ENCODE measurements around the gene JAZF1.
A peak's percentile ranks its signal among the peaks of the same experiment; 100 is the strongest.
"Not testable (repeated sequence)": the region's sequence is repeated elsewhere in the genome, so short reads cannot be mapped to it uniquely, and the experiment has no call there.

JAZF1 gene

DNA sequence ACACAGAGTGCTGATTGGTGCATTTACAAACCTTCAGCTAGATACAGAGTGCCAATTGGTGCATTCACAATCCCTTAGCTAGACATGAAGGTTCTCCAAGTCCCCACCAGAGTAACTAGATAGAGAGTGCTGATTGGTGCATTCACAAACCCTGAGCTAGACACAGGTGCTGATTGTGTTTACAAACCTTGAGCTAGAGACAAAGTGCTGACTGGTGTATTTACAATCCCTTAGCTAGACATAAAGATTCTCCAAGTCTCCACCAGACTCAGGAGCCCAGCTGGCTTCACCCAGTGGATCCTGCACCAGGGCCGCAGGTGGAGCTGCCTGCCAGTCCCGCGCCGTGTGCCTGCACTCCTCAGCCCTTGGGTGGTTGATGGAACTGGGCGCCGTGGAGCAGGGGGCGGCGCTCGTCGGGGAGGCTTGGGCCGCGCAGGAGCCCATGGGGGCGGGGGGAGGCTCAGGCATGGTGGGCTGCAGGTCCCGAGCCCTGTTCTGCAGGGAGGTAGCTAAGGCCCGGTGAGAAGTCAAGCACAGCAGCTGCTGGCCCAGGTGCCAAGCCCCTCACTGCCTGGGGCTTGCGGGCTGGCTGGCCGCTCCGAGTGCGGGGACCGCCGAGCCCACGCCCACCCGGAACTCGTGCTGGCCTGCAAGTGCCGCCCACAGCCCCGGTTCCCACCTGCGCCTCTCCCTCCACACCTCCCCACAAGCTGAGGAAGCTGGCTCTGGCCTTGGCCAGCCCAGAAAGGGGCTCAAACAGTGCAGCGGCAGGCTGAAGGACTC lies 323.7 kb downstream of the JAZF1 start:
- DNase-seq = not testable (repeated sequence)

DNA sequence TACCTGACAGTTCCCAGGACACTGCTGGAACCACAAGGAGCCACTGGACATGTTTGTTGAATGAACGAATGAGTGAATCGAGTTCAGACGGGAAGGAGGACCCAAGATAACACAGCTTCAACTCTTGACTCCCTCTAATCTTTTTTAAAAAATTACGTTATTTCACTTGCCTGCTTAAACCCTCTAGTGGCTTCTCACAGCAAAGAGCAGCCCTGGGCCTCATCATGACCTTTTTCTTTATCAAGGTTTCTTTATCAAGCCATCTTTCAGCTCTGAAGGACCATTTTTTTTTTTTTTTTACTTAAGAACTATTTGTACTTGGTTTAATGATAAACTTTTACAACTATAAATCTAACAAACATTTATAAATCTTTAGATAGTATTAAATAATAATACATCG lies 330.1 kb downstream of the JAZF1 start:
- no peak for DNase-seq

DNA sequence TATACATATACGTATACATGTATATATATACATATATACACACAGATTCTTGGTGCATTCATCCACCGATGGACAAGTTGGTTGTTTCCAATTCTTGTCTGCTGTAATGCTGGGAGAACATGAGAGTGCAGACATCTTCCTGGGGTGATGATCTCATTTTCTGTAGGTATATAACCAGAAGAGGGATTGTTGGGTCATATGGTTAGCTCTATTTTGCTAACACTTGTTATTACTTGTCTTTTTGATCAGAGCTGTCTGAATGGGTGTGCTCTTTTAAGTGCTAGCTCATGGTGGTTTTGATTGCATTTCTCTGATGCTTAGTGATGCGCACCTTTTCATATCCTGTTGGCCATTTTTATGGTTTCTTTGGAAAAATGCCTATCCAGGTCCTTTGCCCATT lies 334.2 kb downstream of the JAZF1 start:
- DNase-seq = no peak

DNA sequence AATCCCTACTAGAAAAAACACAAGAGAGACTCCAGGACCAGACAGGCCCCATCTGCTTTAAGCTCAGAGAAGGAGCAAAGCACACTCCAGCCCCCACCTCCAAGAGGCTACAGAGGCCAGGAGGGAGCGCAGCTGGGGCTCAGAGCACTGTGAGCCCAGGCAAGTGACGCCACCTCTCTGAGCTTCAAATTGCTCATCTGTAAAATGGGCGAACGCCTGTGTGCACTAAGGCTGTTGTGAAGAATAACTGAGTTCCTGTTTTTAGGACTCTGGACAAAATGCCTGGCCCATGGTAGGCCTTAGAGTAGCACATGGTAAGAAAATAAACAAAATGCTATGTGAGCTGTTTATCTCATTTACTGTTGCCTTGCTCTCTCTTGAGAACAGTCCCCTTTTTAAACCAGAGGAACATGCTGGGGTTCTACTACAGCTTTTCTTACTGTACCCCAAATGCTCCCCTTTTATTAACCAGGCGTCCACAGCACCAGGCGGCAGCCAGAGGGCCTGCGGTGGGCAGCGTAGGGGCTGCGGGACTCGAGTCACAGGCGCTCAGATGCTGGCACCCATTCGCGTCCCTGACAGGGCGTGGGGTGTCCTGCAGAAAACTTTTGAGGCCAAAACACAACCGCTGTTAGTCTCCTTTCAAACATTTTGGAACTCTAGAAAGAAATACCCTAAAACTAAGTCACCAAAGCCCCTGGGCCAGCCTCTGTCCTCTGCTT lies 336.9 kb downstream of the JAZF1 start:
- DNase-seq = no peak

DNA sequence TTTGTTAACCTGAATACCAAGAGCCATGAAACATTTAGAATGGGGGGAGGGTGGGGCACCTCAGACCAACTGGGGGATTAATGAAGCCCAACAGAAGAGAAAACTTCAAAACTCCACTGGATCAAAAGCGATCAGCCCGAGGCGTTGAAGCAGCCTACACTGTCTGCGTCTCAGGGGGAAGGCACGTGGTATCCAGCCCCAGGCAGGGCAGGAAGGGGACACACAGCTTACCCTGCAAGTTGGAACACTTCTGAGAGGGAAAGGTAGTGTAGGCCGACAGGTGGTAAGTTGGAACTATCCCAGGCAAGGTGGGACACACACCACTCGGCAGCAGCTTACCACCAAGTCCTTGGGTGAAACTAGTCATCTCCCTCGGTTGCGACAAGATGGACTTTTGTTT lies 337.7 kb downstream of the JAZF1 start:
- DNase-seq = no peak

DNA sequence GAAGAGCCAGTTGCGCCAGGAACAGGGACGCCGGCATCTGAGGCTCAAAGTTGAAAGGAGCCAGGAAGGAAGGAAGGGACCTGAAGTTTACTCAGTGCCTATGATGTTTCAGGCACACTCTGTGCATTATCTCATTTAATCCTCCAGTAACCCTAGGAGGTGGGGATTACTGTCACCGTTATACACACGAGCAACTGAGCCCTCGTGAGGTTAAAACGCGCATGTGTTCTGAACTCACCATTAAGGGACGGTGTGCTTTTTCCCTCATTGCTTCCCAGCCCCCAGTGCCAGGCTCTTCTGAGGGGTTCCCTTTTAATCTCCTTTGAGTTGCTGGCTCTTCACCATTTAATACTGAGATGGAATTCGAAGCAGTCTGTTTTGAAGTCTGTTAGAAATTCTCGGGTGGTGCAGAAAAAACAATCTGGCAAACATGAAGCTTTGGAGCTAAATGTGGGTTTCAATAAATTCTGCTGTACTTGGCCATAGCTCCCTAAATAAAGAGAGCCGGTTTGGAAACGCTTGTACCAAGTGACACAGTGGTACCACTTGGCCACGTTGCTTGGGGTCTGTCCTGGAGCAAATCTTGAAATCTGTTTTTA lies 338.4 kb downstream of the JAZF1 start:
- no peak for DNase-seq

DNA sequence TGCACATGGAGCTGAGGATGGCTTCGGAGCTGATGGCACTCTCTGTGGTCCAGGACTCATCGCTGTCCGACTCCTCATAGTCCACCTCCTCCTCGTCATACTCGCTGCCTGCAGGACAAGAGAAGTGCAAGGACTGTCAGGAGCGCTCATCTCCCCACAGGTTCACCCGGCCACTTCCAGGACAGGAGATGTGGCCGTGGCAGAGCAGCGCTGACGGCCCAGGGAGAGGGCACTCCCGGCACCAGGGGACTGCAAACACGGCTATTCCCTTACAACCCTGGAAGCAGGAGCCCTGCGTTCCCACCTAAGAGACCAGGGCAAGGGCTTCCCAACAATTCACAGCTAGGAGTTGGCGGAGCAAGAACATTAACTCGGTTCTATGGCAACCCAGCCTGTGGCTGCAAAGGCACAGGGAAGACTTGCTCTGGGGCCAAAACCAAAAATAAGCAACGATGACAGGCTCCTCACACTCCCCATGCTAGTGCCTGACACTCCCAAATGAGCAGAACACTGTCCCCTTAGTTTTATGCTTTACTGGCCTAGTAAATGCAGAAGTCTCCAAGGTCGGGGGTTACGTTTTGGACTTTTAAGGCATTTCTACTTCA lies 339.7 kb downstream of the JAZF1 start:
- no peak for DNase-seq

DNA sequence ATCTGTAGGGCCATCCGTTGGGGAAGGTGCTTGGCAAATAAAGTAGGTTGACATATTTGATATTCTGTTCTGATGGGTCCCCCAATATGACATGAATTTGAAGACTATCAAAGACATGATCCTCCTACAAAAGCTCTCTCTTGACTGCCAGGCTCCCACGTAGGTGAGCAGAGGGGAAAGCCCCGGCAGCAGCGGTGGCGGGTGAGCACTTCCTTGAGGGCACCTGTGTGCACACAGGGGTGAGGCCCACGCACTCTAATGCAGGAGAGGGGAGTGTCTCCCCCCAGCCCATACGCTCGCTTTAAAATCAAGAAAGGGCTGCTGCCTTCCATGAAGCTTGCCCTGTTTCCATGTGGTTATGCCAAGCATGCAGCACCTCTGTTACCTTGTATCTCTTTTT lies 340.3 kb downstream of the JAZF1 start:
- peak; percentile 48 for DNase-seq

DNA sequence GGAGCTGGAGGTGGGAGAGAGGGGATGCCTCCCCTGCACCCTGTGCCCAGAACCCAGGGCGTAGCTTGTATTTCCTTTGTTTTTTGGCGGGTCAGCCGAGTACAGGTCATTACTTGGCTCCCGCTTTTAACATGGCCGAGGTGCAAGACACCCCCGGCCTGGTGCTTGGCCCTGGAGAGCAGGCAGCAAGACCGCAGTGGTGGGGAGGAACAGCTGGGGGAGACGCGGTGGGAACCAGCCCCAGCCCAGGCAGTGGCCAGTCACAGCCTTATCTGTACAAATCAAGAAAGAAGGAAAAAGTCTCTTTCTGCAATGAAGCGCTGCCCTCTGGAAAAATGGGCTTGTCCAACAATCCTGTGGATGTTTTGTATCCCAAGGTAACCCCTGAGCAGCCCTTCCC lies 341.5 kb downstream of the JAZF1 start:
- DNase-seq = no peak

DNA sequence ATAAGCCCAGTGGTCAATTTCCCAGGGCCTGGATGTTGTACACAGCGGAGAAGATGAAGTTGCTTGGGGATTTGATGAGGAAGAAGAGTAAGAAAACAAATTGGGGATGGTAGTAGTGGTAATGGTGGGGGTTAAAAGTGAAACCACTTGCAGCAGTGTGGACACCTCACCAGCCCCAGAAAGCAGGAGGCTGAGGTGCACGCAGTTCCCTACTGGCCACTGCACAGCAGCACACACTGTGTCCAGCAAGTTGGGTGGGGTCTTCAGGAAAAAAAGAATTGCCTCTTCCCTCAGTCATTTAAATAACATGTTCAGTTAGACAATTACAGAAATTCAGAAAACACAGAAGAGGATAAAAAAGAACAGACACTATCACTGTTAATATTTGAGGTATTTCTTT lies 344.1 kb downstream of the JAZF1 start:
- DNase-seq = no peak

DNA sequence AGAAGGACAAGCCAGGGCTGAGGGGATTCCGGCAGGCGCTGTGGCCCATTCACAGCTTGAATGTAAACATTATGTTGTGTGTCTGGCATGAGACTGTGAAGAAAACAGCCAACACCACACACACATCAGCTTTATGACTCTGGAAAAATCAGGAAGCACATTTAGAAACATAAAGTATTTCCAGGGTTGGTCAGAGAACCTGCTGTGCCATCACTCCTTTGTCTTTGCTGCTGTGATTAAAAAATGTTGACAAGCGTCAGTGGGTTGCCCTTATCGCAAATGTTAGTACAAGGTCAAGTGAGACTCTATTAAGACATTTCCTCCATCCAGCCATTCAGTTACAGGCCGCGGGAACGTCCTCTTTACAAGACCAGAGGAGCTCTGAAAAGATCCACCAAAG lies 345.2 kb downstream of the JAZF1 start:
- DNase-seq = no peak

DNA sequence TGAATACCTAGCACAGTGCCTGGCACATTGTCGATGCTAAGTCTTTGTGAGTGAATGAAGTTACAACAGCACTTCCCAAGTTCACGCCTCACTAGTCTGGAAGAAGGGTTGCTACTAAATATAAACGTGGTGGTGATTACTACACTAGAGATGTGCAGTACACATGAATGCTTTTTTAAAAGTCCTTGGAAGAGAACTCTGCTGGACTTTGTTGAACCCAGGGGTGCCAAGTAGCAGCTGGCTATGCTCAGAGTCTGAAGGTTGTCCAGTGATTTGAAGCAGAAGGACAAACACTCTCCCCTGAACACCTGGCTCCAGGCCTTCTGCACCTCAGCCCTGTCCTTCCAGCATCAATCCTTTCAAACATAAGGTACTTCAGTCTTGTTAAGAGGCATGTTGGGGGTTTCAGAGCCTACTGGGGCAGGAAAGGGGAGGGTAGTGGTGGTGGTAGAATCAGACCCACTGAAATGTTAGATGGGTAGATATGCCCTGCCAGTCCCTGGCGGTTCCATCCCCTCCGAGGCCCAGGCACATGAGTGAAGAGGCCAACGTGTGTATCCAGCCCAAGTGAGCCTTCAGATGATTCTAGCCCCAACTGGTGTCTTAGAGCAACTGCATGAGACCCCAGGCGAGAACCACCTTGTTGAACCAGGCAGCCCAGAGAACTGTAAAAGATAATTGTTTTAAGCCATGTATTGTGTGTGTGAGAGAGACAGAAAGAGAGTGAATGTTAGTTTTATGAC lies 346.2 kb downstream of the JAZF1 start:
- DNase-seq = no peak

DNA sequence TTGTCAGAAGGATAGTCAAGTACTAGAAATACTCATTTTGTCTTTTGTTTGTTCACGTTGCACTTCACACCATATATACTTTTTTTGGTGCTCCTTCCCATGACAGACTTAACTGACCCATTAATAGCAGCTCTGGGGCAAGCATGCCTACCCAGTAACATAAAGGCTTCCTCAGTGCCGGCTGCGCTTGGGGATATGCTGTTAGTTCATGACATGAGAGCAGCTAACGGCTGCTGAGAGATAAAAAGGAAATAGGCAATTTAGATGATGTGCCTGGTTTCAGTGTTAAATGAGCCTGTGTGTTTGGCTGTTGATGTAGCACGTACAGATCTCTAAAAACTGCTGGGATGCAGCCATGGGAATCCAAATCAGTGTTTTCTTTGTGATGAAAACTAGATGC lies 354.2 kb downstream of the JAZF1 start:
- DNase-seq = no peak

DNA sequence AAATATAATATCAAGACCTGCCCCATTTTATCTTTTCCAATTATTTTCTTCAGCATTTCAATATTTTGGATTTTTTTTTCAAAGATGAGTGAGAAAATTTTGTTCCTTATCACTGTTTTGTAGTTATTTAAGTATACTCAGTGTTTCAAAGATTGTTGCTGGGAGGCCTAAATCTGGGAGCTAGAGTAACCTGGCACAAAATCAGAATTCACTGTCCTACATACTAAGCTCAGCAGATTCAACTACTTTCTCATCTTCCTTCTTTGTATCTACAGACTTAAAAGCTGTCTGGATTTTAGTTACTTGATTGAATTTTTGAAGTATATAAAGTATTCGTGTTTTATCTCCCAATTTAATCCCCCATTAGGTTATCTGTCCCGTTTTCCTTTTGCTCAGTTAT lies 354.7 kb downstream of the JAZF1 start:
- DNase-seq = no peak

DNA sequence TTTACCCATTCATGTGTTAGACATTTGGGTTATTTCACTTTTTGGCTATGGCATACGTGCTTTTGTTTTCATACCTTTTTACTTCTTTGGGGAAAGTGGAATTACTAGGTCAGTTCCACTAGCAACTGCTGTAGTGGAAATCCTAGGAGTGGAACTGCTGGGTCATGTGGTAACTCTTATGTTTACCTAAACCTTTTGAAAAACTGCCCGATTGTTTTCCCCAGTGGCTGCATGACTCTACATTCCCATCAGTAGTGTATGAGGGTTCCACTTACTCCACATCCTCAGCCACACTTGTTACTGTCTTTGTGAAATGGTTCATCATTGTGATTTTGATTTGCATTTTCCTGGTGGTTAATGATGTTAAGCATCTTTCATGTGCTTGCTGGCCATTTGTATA lies 358.4 kb downstream of the JAZF1 start:
- DNase-seq = no peak

DNA sequence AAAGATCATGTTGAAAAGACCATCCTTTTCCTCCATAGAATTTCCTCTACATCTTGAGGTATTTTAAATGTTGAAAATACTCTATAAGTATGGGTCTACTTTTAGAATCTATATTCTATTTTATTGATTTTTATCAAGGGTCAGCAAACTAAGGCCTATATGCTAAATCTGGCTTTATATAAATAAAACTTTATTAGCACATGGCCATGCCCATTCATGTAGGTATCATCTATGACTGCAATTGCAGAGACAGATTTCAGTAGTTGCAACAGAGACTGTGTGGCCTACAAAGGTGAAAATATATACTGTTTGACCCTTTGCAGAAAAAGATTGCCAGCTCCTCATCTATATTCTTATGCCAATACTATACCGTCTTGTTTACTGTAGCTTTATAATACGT lies 367.9 kb downstream of the JAZF1 start:
- DNase-seq = no peak

DNA sequence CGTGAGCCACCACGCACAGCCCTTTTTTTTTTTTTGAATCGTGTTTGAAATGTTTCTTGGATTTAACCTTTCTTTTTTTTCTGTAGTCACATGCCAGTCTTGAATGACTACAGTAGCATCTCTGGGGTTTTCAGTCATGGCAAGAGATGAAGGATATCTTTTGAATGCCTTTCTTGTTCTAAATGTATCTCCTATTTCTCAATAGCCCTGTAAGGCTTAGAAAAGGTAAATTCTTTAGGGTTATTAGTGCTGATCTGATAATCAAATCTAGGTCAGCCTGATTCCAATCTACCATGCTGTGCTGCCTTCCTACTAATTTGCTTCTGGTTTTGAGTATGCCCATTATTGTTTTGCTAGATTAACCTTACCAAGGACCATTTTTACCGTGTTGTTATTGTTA lies 370.4 kb downstream of the JAZF1 start:
- DNase-seq = no peak

DNA sequence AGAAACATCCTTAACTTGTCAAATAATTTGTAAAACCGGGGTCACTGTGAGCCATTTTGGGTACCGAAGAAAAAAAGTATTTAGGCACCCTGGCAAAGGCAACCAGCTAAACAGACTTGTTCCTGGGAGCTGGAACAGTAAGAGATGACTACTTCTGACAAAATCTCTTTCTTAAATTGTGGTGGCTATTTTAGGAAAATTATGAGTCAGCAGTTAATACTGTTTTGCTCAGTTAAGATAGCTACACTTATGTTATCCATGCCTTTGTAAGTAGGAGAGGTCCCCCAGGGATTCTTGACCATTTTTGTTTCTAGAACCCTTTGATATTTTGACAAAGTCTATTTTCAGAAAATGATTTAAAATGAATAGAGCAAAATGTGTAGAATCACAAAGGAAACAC lies 372.0 kb downstream of the JAZF1 start:
- no peak for DNase-seq

DNA sequence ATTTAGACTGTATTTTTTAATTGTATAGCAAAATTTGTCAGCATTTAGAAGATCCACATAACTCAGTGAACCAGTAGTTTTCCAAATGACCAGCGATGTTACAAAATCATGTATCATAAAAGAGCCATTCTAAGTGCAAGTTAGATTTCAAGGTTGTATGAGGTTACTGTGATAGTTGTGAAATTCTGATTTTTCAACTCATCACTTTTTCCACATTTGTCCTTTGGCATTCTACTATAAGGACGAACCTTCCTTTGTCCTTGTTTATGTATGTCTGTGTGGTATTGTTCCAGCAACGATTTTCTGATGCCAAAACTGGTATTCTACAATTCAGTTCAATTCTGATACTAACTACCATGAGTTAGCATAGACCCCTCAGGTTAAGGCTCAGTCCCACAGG lies 376.5 kb downstream of the JAZF1 start:
- no peak for DNase-seq

DNA sequence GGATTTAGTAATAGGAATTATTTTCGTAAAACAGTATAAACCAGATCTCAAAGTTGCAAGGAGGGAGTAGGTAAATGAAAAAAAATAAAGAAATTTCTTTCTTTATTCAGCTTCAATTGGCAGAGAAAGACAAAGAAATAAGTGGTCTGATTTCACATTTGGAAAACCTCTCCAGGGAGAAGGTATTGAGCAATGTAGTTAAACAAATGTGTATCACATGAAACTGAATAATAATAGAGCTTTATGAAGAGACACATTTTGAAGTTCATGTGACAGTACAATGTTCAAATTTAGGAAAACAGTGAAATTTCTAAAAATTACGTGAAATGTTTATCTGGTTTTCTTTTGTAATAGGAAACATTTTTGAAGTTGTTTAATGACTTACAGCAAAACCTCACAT lies 377.6 kb downstream of the JAZF1 start:
- DNase-seq = no peak

DNA sequence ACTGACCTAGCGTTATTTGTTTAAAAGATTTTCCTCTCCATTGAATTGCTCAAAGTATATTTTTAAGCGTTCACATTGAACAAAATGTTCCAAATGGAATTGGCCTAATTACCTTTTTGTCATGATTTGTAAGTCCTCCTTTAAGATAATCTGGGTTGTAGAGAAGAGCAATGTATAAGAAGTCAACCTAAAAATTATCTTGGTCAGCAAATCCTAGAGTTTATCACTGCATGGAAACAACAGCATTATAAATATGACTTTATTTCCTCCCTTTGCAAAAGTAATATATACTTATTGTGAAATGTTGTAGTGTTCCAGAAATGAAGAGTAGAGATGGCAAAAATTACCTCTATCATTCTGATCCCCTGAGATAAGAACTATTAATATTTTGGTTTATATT lies 381.4 kb downstream of the JAZF1 start:
- no peak for DNase-seq

DNA sequence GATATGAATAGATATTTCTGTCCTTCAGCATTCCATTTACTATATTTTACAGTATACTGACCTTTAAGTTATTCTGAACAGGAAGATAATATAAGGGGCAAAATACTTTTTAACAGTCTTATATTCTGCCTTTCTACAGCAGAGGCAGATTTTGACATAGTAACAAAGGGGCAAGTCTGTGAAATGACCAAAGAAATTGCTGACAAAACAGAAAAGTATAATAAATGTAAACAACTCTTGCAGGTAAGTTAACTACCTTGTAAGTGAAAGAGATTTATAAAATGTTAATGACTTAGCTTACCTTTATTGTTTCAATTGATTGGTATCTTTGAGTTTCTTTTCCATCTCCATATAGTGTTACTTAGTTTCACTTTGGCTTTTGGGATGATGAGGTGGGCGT lies 384.6 kb downstream of the JAZF1 start:
- DNase-seq = no peak

DNA sequence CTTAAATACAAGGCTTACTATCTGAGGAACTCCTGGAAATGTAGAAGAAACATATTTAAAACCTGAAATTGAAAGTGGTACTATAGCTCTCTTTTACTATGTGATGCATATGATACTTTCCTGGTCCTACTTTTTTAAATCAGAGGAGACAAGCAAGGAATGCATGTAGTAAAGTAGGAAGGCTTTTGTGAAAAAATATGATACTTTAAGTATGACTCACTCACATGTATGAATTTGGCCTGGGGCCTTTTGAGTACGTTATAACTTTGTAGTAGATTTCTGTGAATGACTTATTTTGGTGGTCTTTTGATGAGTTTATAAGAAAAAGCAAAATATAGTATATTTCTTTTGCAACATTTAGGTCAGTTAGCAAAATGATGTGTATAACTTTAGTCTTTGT lies 386.8 kb downstream of the JAZF1 start:
- DNase-seq = no peak
